GM19395 (cell line): ENCODE measurements around the gene ZFHX2.
"Not testable (repeated sequence)": the region's sequence is repeated elsewhere in the genome, so short reads cannot be mapped to it uniquely, and the experiment has no call there.

Source experiments
- ATAC-seq: cut with Tn5 transposase; IDR thresholded peaks from one replicate; pipeline ENCODE4 v1.9.1; 2021; ENCODE audit warnings: mild to moderate bottlenecking, moderate library complexity; ENCODE audit not compliant: unreplicated experiment

ZFHX2 gene

GRCh38 chr14:23551266-23552028 is at the start of gene ZFHX2:
Gene ZFHX2 (minus strand): TSS chr14:23551765. CDS start chr14:23535325, 16,440 bp downstream.
- ATAC-seq, result no peak

GRCh38 chr14:23600806-23601205 is 49.2 kb upstream of the ZFHX2 start:
- no peak for ATAC-seq

- no peak for ATAC-seq
Measured at GRCh38 chr14:23600322-23600707, 48.8 kb upstream of the ZFHX2 start.

GRCh38 chr14:23594191-23594590 is 42.6 kb upstream of the ZFHX2 start:
- ATAC-seq, result not testable (repeated sequence)

- ATAC-seq, result no peak
Measured at GRCh38 chr14:23590198-23590597, 38.6 kb upstream of the ZFHX2 start.

GRCh38 chr14:23589606-23590005 is 38.0 kb upstream of the ZFHX2 start:
- no peak for ATAC-seq

GRCh38 chr14:23588884-23589598 is 37.5 kb upstream of the ZFHX2 start:
- peak; percentile 91 for ATAC-seq

- ATAC-seq, result not testable (repeated sequence)
Measured at GRCh38 chr14:23584527-23585203, 33.1 kb upstream of the ZFHX2 start.

- ATAC-seq, result not testable (repeated sequence)
Measured at GRCh38 chr14:23583761-23584526, 32.4 kb upstream of the ZFHX2 start.

GRCh38 chr14:23582906-23583760 is 31.6 kb upstream of the ZFHX2 start:
- no peak for ATAC-seq

GRCh38 chr14:23580948-23581281 is 29.4 kb upstream of the ZFHX2 start:
- no peak for ATAC-seq

GRCh38 chr14:23580152-23580926 is 28.8 kb upstream of the ZFHX2 start:
- no peak for ATAC-seq

- no peak for ATAC-seq
Measured at GRCh38 chr14:23579739-23580138, 28.2 kb upstream of the ZFHX2 start.

- no peak for ATAC-seq
Measured at GRCh38 chr14:23579311-23579630, 27.7 kb upstream of the ZFHX2 start.

- no peak for ATAC-seq
Measured at GRCh38 chr14:23578560-23579310, 27.2 kb upstream of the ZFHX2 start, which contains the start of gene JPH4. Gene JPH4 (minus strand): TSS chr14:23578790. CDS start chr14:23577453, 1,337 bp downstream.

- ATAC-seq, result no peak
Measured at GRCh38 chr14:23577710-23578392, 26.3 kb upstream of the ZFHX2 start.

- ATAC-seq, result no peak
Measured at GRCh38 chr14:23577004-23577681, 25.6 kb upstream of the ZFHX2 start.
